ENCODE results near the gene HDAC8.

- TF ChIP-seq, protein P1, sequence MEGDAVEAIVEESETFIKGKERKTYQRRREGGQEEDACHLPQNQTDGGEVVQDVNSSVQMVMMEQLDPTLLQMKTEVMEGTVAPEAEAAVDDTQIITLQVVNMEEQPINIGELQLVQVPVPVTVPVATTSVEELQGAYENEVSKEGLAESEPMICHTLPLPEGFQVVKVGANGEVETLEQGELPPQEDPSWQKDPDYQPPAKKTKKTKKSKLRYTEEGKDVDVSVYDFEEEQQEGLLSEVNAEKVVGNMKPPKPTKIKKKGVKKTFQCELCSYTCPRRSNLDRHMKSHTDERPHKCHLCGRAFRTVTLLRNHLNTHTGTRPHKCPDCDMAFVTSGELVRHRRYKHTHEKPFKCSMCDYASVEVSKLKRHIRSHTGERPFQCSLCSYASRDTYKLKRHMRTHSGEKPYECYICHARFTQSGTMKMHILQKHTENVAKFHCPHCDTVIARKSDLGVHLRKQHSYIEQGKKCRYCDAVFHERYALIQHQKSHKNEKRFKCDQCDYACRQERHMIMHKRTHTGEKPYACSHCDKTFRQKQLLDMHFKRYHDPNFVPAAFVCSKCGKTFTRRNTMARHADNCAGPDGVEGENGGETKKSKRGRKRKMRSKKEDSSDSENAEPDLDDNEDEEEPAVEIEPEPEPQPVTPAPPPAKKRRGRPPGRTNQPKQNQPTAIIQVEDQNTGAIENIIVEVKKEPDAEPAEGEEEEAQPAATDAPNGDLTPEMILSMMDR (IDR thresholded peaks at IDR 0.05) = no peak
- no peak for TF ChIP-seq POLR2AphosphoS5 (IDR thresholded peaks at IDR 0.05)
Observed at GRCh38 chrX:72461766-72462165, 110.9 kb downstream of the HDAC8 start.
